GM18873 (cell line): ENCODE data around the gene BPHL.
A peak's percentile ranks its signal among the peaks of the same experiment; 100 is the strongest.
"Not testable (repeated sequence)": the region's sequence is repeated elsewhere in the genome, so short reads cannot be mapped to it uniquely, and the experiment has no call there.

ENCODE experiments used
- ATAC-seq: cut with Tn5 transposase; IDR thresholded peaks from one replicate; pipeline ENCODE4 v1.9.1; 2021; ENCODE audit warnings: mild to moderate bottlenecking, moderate library complexity, moderate number of reproducible peaks; ENCODE audit not compliant: unreplicated experiment, low FRiP score

BPHL gene

GRCh38 chr6:3151691-3152090 is 33.2 kb downstream of the BPHL start:
- ATAC-seq: no peak

DNA sequence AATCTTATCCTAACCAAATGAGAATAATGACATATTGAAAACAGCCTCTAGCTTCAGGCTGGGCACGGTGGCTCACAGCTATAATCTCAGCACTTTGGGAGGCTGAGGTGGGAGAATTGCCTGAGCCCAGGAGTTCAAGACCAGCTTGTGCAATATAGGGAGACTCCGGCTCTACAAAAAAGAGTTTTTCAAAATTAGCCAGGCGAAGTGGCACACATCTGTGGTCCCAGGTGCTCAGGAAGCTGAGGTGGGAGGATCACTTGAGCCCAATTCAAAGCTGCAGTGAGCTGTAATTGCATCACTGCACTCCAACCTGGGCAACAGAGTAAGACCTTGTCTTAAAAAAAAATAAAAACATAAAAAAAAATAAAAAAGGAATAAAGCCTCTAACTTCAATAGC is 34.2 kb downstream of the BPHL start:
- no peak for ATAC-seq

DNA sequence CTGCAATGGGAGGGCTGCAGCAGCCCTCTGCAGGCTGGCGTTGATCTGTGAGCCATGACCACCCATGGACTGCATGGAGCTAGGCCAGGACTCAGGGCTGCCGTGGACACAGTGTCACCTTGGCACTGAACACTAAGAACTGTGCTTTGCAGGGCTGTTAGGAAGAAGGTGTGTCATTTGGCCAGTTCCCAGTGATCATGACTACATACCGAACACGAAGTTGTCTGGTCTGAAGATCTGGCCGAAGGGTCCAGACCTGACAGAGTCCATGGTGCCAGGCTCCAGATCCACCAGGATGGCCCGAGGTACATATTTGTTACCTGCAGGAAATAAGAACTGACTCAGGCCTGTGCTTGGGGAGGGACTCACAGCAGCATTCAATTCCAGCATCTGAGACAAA is 36.9 kb downstream of the BPHL start:
- ATAC-seq: not testable (repeated sequence)

DNA sequence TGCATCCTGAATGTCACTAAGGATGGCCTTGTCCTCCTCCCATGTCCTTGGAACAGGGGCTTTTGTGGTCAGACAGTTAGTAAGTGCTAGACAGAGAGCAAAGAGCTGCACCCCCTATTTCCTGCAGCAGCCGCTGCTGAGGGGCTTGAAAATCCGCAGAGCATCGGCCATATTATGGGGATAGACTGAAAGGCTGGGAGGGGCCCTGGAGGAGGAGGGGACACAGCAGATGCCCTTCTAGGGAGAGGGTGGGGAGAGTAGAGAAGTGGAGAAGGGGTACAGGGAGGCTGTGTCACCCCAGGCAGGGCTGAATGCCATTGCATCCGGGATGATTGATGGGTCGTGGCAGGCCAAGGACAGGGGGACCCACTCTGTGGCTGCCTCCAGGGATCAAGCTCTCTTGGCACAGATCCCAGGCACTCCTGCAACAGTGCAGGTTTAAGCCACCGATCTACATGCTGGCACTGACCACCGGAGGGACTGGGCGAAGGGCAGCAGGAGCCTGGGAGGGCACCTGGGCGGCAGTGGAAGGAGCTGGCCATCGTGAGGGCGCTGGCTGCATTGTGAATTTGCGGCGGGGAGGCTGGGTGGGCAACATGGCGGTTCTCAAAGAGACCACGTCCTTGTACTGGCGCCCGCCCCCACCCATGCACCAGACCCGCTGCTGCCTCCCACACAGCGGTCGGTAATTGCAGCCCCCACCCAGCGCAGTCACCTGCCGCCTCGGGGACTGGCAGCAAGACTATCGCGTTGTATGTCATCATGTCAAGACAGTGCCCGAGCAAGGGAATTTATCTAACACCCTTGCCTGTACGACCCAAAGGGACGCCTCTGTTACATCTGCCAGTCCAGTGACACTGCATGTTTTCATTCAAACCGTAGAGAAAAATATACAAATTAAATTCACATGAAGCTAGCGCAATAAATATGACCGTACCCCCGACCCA is 37.9 kb downstream of the BPHL start:
- ATAC-seq: not testable (repeated sequence)

DNA sequence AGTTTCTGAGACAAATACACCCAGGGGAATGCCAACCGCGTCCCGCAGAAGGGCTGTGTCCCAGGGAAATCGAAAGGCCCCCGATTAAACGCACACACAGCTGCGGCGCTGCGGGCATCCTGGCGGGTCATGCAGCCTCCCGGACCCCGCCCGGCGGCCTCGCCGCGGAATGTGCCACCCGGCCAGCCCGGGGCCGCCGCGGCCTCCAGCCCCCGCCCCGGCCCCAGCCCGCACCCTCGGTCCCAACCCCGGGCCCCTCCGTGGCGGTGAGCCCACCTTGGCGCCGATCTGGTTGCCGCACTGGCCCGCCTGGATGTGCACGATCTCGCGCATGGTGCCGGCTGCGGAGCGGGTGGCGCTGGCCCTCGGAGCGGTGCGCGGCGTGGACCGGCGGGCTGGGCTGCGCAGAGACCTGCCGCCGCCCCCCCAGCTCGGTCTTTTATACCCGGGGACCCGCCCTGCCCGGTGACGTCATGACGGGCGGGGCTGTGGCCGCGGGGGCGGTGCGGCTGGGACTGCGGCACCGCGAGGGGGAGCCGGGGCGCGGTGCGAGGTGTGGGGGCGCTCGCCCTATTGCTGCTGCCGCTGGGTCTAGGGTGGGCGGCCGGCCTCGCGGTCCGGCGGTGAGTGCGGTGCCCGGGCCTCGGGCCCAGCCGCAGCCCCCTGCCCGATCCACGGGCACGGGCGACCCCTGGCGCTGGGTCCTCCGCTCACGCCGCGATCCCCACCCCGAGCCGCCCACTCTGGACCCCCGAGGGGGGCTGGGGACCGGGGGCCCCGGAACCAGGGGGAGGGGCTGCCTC is 38.8 kb downstream of the BPHL start, which contains the start of gene TUBB2A:
TUBB2A (minus strand) TSS at position 414 of the 803 bp plus-strand sequence; CDS start at position 333, 81 bp downstream.
- ATAC-seq: peak; percentile 60

- ATAC-seq: no peak
These were observed 41.6 kb downstream of the BPHL start for GRCh38 chr6:3159805-3160781.

DNA sequence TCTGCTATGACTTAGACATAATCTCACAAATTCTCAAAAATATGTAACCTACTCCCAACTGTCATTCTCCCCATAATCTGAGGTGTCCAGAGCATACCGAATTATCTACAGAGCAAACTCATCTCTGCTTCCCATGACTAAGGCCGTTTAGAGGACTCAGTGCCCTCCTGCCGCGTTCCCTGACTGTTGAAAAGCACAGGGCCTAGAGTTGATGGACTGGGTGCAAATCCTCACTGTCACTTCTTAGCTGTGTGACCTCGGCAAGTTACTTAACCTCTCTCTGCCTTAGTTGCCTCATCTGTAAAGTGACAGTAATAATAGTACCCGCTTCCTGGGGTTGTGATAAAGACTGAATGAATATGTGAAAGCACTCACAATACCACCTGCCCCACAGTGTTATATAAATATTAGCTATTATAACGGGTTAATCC is 43.6 kb downstream of the BPHL start:
- ATAC-seq: no peak

GRCh38 chr6:3162565-3163247 is 44.2 kb downstream of the BPHL start:
- ATAC-seq: no peak

GRCh38 chr6:3163248-3163594 is 44.7 kb downstream of the BPHL start:
- no peak for ATAC-seq

DNA sequence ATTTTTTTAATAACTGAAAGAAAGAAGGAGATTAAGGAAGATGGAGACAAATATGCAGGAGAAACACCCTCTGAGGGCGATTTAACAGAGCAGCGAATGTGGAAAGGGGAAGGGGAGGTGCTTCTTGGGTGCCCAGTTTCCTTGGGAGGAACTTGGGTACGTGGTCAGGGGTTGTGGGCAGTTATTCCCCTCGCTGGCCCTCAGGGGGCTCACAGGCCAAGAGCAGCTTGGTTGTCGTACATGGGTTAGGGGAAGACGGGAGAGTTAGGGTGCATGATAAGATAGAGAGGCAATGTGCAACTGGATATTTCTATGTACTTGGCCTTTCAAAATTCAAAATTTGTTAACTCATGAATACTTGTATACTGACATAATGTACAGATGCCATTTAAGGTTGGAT is 45.9 kb downstream of the BPHL start:
- ATAC-seq: no peak

DNA sequence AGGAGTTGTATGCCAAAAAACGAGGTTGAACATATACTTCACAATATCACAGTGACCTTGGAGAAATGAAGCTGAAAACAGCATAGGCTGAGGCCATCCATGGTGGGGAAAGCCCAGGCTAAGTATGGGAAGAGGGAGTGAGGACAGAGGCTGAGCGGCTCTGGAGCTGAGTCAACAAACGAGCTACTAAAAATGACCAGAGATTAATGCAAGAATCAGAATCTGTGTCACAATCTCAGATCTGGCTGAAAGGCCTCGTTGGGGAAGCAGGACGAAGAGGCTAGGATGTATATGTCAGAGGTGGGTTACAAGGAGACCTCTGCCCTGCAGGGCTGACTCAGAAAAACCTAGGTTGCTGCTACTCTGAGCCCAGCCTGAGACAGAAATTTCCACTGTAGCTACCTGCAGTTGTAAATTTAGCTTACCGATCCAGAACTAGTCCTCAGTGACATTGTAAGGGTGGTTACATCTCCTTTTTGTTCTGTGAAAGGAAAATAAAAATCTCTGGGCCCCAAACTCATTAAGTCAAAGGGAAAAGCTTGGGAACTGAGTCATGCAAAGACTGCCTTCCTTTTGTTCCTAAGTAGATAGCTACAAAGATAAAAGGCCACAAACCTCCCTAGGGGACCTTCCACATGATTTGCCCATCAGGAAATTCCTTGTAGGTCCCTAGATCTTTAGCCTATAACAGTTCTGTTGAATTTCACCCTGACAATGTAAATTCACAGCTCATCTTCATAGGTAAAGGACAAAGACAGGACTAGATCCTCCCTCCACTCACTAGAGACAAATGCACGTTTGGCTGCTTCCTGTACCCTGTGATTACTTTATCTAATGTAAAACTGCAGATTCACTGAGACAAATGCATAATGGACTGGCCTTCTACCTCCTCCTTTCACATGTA is 47.4 kb downstream of the BPHL start:
- ATAC-seq: no peak

- not testable (repeated sequence) for ATAC-seq
These were observed 48.2 kb downstream of the BPHL start for GRCh38 chr6:3166535-3167225.

GRCh38 chr6:3168046-3168445 is 49.5 kb downstream of the BPHL start:
- ATAC-seq: not testable (repeated sequence)

DNA sequence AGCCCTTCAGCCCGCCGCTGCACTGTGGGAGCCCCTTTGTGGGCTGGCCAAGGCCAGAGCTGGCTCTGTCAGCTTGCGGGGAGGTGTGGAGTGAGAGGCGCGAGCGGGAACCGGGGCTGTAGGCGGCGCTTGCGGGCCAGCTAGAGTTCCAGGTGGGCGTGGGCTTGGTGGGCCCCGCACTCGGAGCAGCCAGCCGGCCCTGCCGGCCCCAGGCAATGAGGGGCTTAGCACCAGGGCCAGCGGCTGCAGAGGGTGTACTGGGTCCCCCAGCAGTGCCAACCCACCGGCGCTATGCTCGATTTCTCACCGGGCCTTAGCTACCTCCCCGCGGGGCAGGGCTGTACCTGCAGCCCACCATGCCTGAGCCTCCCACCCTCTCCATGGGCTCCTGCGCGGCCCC is 52.2 kb downstream of the BPHL start:
- not testable (repeated sequence) for ATAC-seq

DNA sequence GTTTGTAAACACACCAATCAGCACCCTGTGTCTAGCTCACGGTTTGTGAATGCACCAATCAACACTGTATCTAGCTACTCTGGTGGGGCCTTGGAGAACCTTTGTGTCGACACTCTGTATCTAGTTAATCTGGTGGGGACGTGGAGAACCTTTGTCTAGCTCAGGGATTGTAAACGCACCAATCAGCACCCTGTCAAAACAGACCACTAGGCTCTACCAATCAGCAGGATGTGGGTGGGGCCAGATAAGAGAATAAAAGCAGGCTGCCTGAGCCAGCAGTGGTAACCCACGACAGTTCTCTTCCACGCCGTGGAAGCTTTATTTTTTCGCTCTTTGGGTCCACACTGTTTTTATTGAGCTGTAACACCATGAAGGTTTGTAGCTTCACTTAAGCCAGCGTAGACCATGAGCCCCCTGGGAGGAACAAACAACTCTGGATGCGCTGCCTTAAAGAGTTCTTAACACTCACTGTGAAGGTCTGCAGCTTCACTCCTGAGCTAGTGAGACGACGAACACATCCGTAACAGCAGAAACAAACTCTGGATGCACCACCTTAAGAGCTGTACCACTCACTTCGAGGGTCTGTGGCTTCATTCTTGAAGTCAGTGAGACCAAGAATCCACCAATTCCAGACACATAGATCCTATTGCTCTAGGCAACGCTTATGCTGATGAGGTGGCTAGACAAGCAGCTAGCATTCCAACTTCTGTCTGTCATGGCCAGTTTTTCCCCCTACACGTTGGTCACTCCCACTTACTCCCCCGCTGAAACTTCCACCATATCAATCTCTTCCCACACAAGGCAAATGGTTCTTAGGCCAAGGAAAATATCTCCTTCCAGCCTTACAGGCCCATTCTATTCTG is 53.0 kb downstream of the BPHL start:
- not testable (repeated sequence) for ATAC-seq

- not testable (repeated sequence) for ATAC-seq
These were observed 54.3 kb downstream of the BPHL start for GRCh38 chr6:3172789-3173188.

DNA sequence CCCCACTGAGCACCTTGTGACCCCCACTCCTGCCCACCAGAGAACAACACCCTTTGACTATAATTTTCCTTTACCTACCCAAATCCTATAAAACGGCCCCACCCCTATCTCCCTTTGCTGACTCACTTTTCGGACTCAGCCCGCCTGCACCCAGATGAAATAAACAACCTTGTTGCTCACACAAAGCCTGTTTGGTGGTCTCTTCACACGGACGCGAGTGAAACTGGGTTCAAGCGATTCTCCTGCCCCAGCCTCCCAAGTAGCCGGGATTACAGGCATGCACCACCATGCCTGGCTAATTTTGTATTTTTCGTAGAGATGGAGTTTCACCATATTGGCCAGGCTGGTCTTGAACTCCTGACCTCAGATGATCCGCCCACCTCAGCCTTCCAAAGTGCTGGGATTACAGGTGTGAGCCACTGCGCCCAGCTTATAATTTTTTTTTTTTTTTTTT is 55.2 kb downstream of the BPHL start:
- not testable (repeated sequence) for ATAC-seq
